Measurements from ENCODE around the gene STXBP5. TPM values are rescaled to one million over a fixed set of nuclear protein-coding genes. Genes with fewer than 3 reads are reported as not detected.

Gene STXBP5
- total and polyA plus RNA-seq, 9 of the 15 experiments (the other 6 are each of a cell fraction or from before 2014, with no cell fraction given): 23.3 to 172 (median 71.5) TPM

DNA sequence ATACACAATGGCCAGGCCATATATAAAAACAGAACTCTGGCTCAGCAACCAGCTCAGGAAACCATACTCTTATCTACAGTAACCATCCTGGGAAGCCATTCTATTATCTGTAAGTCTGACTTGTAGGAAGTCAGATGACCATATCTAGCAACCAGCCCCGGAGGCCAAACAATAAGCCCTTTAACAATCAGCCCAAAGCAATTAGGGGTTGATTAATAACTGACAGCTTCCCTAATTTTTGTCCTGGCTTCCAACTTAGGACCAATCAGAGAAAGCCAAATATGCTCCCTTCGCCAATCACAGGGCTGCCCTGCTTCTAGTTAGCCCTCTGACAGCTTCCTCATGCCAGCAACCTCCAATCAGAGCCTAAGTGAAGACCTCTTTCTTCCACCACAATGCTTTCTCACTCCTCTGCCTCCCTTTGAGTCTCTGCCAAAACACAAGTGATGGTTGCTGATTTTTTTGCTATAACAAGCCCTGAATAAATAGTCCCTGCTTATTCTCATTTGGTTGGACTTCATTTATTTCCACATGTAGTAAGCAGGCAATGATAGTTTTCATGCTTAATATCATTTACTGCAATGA lies 37.8 kb upstream of the STXBP5 start (continued):
- TF ChIP-seq, protein P1, sequence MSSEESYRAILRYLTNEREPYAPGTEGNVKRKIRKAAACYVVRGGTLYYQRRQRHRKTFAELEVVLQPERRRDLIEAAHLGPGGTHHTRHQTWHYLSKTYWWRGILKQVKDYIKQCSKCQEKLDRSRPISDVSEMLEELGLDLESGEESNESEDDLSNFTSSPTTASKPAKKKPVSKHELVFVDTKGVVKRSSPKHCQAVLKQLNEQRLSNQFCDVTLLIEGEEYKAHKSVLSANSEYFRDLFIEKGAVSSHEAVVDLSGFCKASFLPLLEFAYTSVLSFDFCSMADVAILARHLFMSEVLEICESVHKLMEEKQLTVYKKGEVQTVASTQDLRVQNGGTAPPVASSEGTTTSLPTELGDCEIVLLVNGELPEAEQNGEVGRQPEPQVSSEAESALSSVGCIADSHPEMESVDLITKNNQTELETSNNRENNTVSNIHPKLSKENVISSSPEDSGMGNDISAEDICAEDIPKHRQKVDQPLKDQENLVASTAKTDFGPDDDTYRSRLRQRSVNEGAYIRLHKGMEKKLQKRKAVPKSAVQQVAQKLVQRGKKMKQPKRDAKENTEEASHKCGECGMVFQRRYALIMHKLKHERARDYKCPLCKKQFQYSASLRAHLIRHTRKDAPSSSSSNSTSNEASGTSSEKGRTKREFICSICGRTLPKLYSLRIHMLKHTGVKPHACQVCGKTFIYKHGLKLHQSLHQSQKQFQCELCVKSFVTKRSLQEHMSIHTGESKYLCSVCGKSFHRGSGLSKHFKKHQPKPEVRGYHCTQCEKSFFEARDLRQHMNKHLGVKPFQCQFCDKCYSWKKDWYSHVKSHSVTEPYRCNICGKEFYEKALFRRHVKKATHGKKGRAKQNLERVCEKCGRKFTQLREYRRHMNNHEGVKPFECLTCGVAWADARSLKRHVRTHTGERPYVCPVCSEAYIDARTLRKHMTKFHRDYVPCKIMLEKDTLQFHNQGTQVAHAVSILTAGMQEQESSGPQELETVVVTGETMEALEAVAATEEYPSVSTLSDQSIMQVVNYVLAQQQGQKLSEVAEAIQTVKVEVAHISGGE (CRISPR knock-in tag; IDR thresholded peaks at IDR 0.05): peak in 1 of 3 experiments; percentile 67; a peak in 2 of 6 replicates
- TF ChIP-seq DMBX1 (CRISPR knock-in tag; IDR thresholded peaks at IDR 0.05; ENCODE audit: borderline replicate concordance): peak; percentile 63; the same call in 1 of the 2 replicates
- TF ChIP-seq, protein P2, sequence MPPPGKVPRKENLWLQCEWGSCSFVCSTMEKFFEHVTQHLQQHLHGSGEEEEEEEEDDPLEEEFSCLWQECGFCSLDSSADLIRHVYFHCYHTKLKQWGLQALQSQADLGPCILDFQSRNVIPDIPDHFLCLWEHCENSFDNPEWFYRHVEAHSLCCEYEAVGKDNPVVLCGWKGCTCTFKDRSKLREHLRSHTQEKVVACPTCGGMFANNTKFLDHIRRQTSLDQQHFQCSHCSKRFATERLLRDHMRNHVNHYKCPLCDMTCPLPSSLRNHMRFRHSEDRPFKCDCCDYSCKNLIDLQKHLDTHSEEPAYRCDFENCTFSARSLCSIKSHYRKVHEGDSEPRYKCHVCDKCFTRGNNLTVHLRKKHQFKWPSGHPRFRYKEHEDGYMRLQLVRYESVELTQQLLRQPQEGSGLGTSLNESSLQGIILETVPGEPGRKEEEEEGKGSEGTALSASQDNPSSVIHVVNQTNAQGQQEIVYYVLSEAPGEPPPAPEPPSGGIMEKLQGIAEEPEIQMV (tag; conservative IDR thresholded peaks at IDR 0.05; ENCODE audit: low read depth): no peak
- TF ChIP-seq MTA2 (IDR thresholded peaks at IDR 0.05; ENCODE audit: low read depth): peak; percentile 64
- TF ChIP-seq FOSL1 (tag; conservative IDR thresholded peaks at IDR 0.05): peak; percentile 41
- no peak for TF ChIP-seq ZBTB5 (IDR thresholded peaks at IDR 0.05)
- peak; percentile 92 for TF ChIP-seq ARID1B (IDR thresholded peaks at IDR 0.05)
- no peak for TF ChIP-seq GABPB2 (CRISPR knock-in tag; conservative IDR thresholded peaks at IDR 0.05)
- TF ChIP-seq NCOA1 (IDR thresholded peaks at IDR 0.05; ENCODE audit: low read depth): peak; percentile 78; the same call in 1 of the 2 replicates
- peak; percentile 99 for TF ChIP-seq CC2D1A (IDR thresholded peaks at IDR 0.05)
- TF ChIP-seq FOXP1 (CRISPR knock-in tag; IDR thresholded peaks at IDR 0.05): no peak
- no peak for TF ChIP-seq ZNF311 (CRISPR knock-in tag; IDR thresholded peaks at IDR 0.05)
- TF ChIP-seq TRIM28 (IDR thresholded peaks at IDR 0.05): peak; percentile 83; the same call in 1 of the 2 replicates
- peak; percentile 31; the same call in 1 of the 2 replicates for TF ChIP-seq GABPB1 (CRISPR knock-in tag; IDR thresholded peaks at IDR 0.05)
- TF ChIP-seq, protein P3, sequence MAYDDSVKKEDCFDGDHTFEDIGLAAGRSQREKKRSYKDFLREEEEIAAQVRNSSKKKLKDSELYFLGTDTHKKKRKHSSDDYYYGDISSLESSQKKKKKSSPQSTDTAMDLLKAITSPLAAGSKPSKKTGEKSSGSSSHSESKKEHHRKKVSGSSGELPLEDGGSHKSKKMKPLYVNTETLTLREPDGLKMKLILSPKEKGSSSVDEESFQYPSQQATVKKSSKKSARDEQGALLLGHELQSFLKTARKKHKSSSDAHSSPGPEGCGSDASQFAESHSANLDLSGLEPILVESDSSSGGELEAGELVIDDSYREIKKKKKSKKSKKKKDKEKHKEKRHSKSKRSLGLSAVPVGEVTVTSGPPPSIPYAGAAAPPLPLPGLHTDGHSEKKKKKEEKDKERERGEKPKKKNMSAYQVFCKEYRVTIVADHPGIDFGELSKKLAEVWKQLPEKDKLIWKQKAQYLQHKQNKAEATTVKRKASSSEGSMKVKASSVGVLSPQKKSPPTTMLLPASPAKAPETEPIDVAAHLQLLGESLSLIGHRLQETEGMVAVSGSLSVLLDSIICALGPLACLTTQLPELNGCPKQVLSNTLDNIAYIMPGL (CRISPR knock-in tag; IDR thresholded peaks at IDR 0.05): no peak
- peak; percentile 89 for TF ChIP-seq MBD2 (IDR thresholded peaks at IDR 0.05; ENCODE audit: borderline replicate concordance, low read depth)
- TF ChIP-seq PHF21A (IDR thresholded peaks at IDR 0.05; ENCODE audit: borderline replicate concordance, low read depth): no peak
- no peak for TF ChIP-seq RBBP5 (IDR thresholded peaks at IDR 0.05; ENCODE audit: borderline replicate concordance, insufficient read depth, low read length, poor library complexity, severe bottlenecking)
- TF ChIP-seq ZKSCAN1 (IDR thresholded peaks at IDR 0.05; ENCODE audit: low read depth, low read length): no peak
- TF ChIP-seq TCF3 (CRISPR knock-in tag; IDR thresholded peaks at IDR 0.05): peak; percentile 79
- TF ChIP-seq MTA1 (IDR thresholded peaks at IDR 0.05; ENCODE audit: borderline replicate concordance): peak; percentile 78

Data from K562 (cell line).